Measurements from ENCODE around the gene BOD1. TPM values are rescaled to one million over a fixed set of nuclear protein-coding genes. Genes with fewer than 3 reads are reported as not detected.

The BOD1 gene
- total RNA-seq, 4 donors from 2014 or later, result 47.6 to 78.8 (median 62.5) TPM

DNA sequence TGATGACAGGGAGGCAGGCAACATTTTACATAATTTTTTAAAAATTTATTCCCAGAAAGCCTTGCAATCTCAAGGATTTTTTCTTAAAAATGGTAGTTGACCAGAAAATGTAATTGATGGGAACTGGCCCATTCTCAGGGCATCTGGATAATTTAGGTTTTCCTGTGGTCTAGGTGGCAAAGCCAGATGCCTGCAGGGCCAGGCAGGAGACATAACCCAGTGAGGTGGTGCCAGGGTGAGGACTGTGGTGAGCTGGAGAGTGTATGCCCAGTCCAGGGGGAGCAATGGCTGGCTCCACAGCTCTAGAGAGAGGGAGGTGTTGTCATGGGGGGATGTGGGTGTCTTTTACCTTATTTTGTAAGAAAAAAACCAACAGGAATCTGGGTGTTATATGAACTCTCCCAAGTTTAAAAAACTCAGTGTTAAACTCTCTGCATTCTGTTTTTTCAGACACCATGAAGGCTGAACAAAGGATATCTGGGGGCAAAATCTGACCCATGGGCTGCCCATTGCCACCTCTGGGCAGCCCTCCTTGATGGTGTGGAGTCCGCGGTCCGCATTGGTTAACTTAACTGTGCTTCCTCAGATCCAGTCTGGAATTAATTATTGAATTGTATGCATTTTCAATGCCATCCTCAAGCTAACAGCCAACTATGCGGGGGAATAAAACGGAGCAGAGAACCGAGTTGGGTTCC lies 43.9 kb downstream of the BOD1 start:
- TF ChIP-seq CTCF (IDR thresholded peaks at IDR 0.05; ENCODE audit: low read depth), result no peak

DNA sequence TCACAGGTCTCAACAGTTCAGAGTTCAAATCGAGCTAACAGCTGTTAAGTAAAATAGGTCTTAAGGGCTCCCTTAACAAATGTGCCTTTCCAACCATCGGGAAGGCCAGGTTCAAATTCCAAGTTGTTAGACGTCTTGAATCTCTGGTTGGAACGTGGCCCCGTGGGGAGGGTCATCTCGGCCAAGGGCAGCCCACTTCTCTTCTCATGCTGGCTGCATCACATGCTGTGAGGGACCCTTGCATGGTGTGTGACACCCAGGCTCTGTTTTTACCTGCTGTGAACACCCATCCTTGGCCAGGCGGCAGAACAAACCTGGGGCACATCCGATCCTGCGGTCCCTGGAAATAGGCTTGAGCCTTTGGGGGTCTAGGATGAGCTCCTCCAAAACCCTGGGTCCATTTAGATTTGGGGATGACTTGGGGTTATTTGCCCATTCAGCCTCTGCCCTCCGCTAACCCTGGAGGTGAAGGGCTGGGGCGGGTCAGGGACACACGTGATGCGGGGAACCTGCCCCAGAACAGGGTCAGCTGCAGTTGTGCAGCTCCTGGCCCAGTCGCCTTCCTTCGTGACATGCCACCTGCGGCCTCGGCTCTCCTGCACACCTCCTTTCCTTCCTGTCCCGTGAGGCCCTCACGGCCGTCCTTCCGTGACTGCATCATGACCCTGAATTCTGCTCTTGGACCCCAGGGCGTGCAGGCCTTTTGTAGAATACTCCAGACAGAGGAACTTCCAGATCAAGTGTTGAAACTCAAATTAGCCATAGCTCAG lies 45.9 kb downstream of the BOD1 start:
- no peak for TF ChIP-seq CTCF (IDR thresholded peaks at IDR 0.05; ENCODE audit: low read depth)

- TF ChIP-seq CTCF (IDR thresholded peaks at IDR 0.05; ENCODE audit: low read depth), result no peak
Observed at GRCh38 chr5:173568703-173569102, 47.7 kb downstream of the BOD1 start.

DNA sequence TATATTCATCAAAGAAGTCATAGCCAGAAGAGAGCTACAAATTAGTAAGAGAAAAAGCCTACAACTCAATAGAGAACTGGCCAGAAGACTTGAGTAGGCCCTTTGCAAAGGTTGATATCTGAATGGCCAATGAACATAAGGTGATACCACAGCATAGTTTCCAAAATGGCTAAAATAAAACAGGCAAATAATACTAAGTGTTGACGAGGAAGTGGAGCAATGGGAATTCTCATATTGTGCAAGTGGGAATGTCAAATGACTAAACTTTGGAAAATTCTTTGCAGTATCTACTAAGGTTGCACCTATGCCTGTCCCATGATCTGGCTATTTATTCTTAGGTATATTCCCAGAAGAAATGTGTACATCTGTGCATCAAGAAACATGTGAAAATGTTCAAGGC lies 48.3 kb downstream of the BOD1 start:
- no peak for TF ChIP-seq CTCF (IDR thresholded peaks at IDR 0.05; ENCODE audit: low read depth)

GRCh38 chr5:173567548-173567947 lies 48.9 kb downstream of the BOD1 start:
- no peak for TF ChIP-seq CTCF (IDR thresholded peaks at IDR 0.05; ENCODE audit: low read depth)

- no peak for TF ChIP-seq CTCF (IDR thresholded peaks at IDR 0.05; ENCODE audit: low read depth)
Observed at GRCh38 chr5:173565491-173566072, 50.9 kb downstream of the BOD1 start.

GRCh38 chr5:173564106-173564505 lies 52.3 kb downstream of the BOD1 start:
- TF ChIP-seq CTCF (IDR thresholded peaks at IDR 0.05; ENCODE audit: low read depth), result no peak
